PFSK-1 (cell line): ENCODE results near the gene SHANK2.

Experiments used
- FOXP2 ChIP-seq: optimal IDR thresholded peaks from 2 replicates; pipeline ENCODE3; 2011; ENCODE audit warnings: borderline replicate concordance, control low read depth, inconsistent platforms; ENCODE audit not compliant: insufficient read depth; ENCODE audit errors: extremely low read length, extremely low read depth
- POLR2AphosphoS5 ChIP-seq: IDR thresholded peaks from 2 replicates; pipeline ENCODE4 v1.6.1; 2012; ENCODE audit warnings: low read depth, mild to moderate bottlenecking, control low read depth, low read length, moderate library complexity
- REST ChIP-seq, 2 experiments: IDR thresholded peaks; 2 replicates each; pipeline versions ENCODE4 v1.6.1 to v1.8.0; 2011 to 2012; ENCODE audit warnings: low read depth in 2 of 2, low read length in 2 of 2, control low read depth in 1 of 2, inconsistent platforms in 1 of 2, mild to moderate bottlenecking in 1 of 2, moderate library complexity in 1 of 2; ENCODE audit not compliant: insufficient read depth in 1 of 2
- SIN3A ChIP-seq: IDR thresholded peaks from 2 replicates; pipeline ENCODE4 v1.6.1; 2012; ENCODE audit warnings: mild to moderate bottlenecking, low read length, moderate library complexity, borderline replicate concordance; ENCODE audit not compliant: insufficient read depth
- TAF1 ChIP-seq: IDR thresholded peaks from 2 replicates; pipeline ENCODE4 v1.6.1; 2012; ENCODE audit warnings: low read length, control low read depth, borderline replicate concordance; ENCODE audit not compliant: insufficient read depth

Gene SHANK2

GRCh38 chr11:71281204-71281603 lies 28.8 kb upstream of the SHANK2 start:
- TF ChIP-seq POLR2AphosphoS5, result no peak
- TF ChIP-seq FOXP2, result no peak
- no peak for TF ChIP-seq SIN3A
- TF ChIP-seq TAF1, result no peak
- no peak for TF ChIP-seq REST (IDR thresholded peaks at IDR 0.05; ENCODE audit: insufficient read depth in 1 of 2, low read depth in 2 of 2, low read length in 2 of 2)

- no peak for TF ChIP-seq REST (IDR thresholded peaks at IDR 0.05; ENCODE audit: insufficient read depth in 1 of 2, low read depth in 2 of 2, low read length in 2 of 2)
- TF ChIP-seq TAF1, result no peak
- TF ChIP-seq SIN3A, result no peak
- TF ChIP-seq FOXP2, result no peak
- no peak for TF ChIP-seq POLR2AphosphoS5
Measured at GRCh38 chr11:71279916-71280645, 27.7 kb upstream of the SHANK2 start.

- TF ChIP-seq FOXP2 (no peak), REST (IDR thresholded peaks at IDR 0.05; ENCODE audit: insufficient read depth in 1 of 2, low read depth in 2 of 2, low read length in 2 of 2) (no peak), POLR2AphosphoS5 (no peak), TAF1 (no peak), SIN3A (no peak)
Measured at GRCh38 chr11:71272161-71272560, 19.8 kb upstream of the SHANK2 start.

- TF ChIP-seq FOXP2 (no peak), SIN3A (no peak), POLR2AphosphoS5 (no peak), REST (IDR thresholded peaks at IDR 0.05; ENCODE audit: insufficient read depth in 1 of 2, low read depth in 2 of 2, low read length in 2 of 2) (no peak), TAF1 (no peak)
Measured at GRCh38 chr11:71269603-71270511, 17.5 kb upstream of the SHANK2 start.
